Breast epithelium (tissue), 3 donors: ENCODE data around the gene MTERF2.

Experiments
- CTCF ChIP-seq, 3 donors: fragments of 450-650 bp; IDR thresholded peaks; one replicate each; pipeline ENCODE4 v1.5.1; 2016 to 2017; ENCODE audit warnings: antibody characterized with exemption in 3 of 3, mild to moderate bottlenecking in 3 of 3, moderate library complexity in 3 of 3
- POLR2A ChIP-seq: fragments of 450-650 bp; IDR thresholded peaks from one replicate; pipeline ENCODE4 v1.6.1; 2016; ENCODE audit warnings: antibody characterized with exemption, mild to moderate bottlenecking, moderate library complexity

- TF ChIP-seq CTCF (IDR thresholded peaks at IDR 0.05) (no peak), POLR2A (no peak)
Observed at GRCh38 chr12:107017042-107017441, 30.1 kb upstream of the MTERF2 start.
